UCSD-AML1 (cell line): ENCODE measurements around the gene FIGNL2.

Source experiments
- DNase-seq: peaks from one replicate; lab custom pipeline; 2025; ENCODE audit not compliant: unreplicated experiment; lab: John Stamatoyannopoulos, UW

FIGNL2 gene

GRCh38 chr12:51777457-51777856 lies 71.1 kb downstream of the FIGNL2 start:
- no peak for DNase-seq

- no peak for DNase-seq
Observed at GRCh38 chr12:51774933-51775332, 73.6 kb downstream of the FIGNL2 start.

GRCh38 chr12:51773145-51773869 lies 75.2 kb downstream of the FIGNL2 start:
- no peak for DNase-seq

- no peak for DNase-seq
Observed at GRCh38 chr12:51771008-51771407, 77.5 kb downstream of the FIGNL2 start.
